ENCODE results near the gene PNP.
"Not testable (repeated sequence)": the region's sequence is repeated elsewhere in the genome, so short reads cannot be mapped to it uniquely, and the experiment has no call there.

The PNP gene

GRCh38 chr14:20499108-20499507 is 29.9 kb downstream of the PNP start:
- TF ChIP-seq CTCF (IDR thresholded peaks at IDR 0.05; ENCODE audit: borderline replicate concordance, control extremely low read depth, extremely low read depth, insufficient read depth, missing control alignments): no peak
- no peak for DNase-seq (ENCODE audit: low spot score)
- in situ Hi-C loops (cut with MboI; ENCODE audit: low sequenced_read_pairs, unreplicated experiment): no loop called here

- no peak for DNase-seq (ENCODE audit: low spot score)
- no peak for TF ChIP-seq CTCF (IDR thresholded peaks at IDR 0.05; ENCODE audit: borderline replicate concordance, control extremely low read depth, extremely low read depth, insufficient read depth, missing control alignments)
- in situ Hi-C loops (cut with MboI; ENCODE audit: low sequenced_read_pairs, unreplicated experiment): no loop called here
Observed at GRCh38 chr14:20499881-20500280, 30.7 kb downstream of the PNP start.

GRCh38 chr14:20501346-20501745 is 32.1 kb downstream of the PNP start:
- in situ Hi-C loops (cut with MboI; ENCODE audit: low sequenced_read_pairs, unreplicated experiment): no loop called here
- no peak for TF ChIP-seq CTCF (IDR thresholded peaks at IDR 0.05; ENCODE audit: borderline replicate concordance, control extremely low read depth, extremely low read depth, insufficient read depth, missing control alignments)
- no peak for DNase-seq (ENCODE audit: low spot score)

DNA sequence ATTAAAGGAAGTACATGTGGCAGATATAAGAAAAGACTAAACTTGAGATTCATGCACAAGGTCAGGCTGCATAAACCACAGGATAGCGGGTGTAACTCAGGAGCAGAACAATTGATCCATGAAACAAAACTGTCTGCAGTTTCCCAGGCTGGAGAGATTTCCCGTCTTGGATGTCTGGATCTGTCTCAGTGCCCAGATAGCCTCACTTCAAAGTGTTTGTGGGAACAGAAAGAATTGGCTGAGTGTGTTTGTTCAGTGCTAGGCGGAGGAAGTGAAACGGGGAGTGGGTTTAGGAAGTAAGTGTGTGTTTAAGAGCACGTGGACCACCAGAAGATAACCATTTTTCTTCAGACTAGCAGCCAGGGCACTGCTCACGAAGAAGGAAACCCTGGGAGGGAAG is 34.7 kb downstream of the PNP start:
- TF ChIP-seq CTCF (IDR thresholded peaks at IDR 0.05; ENCODE audit: borderline replicate concordance, control extremely low read depth, extremely low read depth, insufficient read depth, missing control alignments): no peak
- in situ Hi-C loops (cut with MboI; ENCODE audit: low sequenced_read_pairs, unreplicated experiment): no loop called here
- DNase-seq (ENCODE audit: low spot score): no peak

GRCh38 chr14:20506276-20506675 is 37.1 kb downstream of the PNP start:
- in situ Hi-C loops (cut with MboI; ENCODE audit: low sequenced_read_pairs, unreplicated experiment): not testable (repeated sequence)

GRCh38 chr14:20506752-20507151 is 37.5 kb downstream of the PNP start:
- in situ Hi-C loops (cut with MboI; ENCODE audit: low sequenced_read_pairs, unreplicated experiment); DNase-seq (ENCODE audit: low spot score): not testable (repeated sequence)

More at GRCh38 chr14:20506276-20506675, 37.1 kb downstream of the PNP start:
- DNase-seq (ENCODE audit: low spot score): not testable (repeated sequence)

DNA sequence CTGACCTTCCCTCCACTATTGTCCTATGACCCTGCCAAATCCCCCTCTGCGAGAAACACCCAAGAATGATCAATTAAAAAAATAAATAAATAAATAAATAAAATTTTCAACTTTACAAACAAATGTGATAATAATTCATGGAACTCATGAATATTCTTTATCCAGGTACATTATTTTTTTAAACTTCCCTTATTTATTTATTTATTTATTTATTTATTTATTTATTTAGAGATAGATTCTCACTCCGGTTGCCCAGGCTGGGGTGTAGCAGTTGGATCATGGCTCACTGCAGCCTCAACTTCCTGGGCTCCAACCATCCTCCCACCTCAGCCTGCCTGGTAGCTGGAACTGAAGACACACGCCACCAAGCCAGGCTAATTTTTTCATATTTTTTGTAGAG is 38.3 kb downstream of the PNP start:
- DNase-seq (ENCODE audit: low spot score); in situ Hi-C loops (cut with MboI; ENCODE audit: low sequenced_read_pairs, unreplicated experiment): not testable (repeated sequence)

DNA sequence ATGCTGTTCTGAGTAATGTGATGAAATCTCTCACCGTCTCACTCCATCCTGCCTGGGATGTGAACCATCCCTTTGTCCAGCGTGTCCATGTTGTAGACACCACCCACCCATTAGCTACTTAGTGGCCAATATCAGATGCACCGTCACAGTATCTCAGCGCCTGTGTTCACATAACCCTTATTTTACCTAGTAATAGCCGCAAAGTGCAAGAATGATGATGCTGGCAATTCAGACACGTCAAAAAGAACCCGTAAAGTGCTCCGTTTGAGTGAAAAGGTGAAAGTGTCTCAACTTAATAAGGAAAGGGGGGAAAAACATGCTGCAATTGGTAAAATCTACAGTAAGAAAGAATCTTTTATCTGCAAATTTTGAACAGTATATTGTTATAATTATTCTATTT is 39.2 kb downstream of the PNP start:
- TF ChIP-seq CTCF (IDR thresholded peaks at IDR 0.05; ENCODE audit: borderline replicate concordance, control extremely low read depth, extremely low read depth, insufficient read depth, missing control alignments): no peak
- in situ Hi-C loops (cut with MboI; ENCODE audit: low sequenced_read_pairs, unreplicated experiment): no loop called here
- no peak for DNase-seq (ENCODE audit: low spot score)
